HepG2 (cell line): ENCODE measurements around the gene IGFALS. TPM values are rescaled to one million over a fixed set of nuclear protein-coding genes. Genes with fewer than 3 reads are reported as not detected.

Experiments used
- ATAC-seq: fragments of 200-7000 bp; cut with Tn5 transposase; 3 replicates; pipeline ENCODE4 v1.9.1; 2020; ENCODE audit warnings: mild to moderate bottlenecking, moderate library complexity
- BruUV-seq: library from RNA; stranded (reverse); fragments of 400-500 nt; replicated peaks from 2 replicates; lab custom pipeline; 2021; lab: Mats Ljungman, UMichigan
- CTCF ChIA-PET: fragments of 300-600 bp; formaldehyde crosslinking; extraction: SDS; loops from one replicate; lab custom pipeline; 2021; ENCODE audit warnings: low total read pairs, inconsistent platforms, low intra/inter-chr PET ratio; lab: Yijun Ruan, JAX
- POLR2A ChIA-PET: fragments of 350-600 bp; sonication (Branson Sonifier 250); formaldehyde crosslinking; loops from one replicate; lab custom pipeline; 2020; ENCODE audit warnings: antibody characterized with exemption, inconsistent platforms; lab: Yijun Ruan, JAX
- DNase-seq: peaks from one replicate; pipeline ENCODE4 v3.0.0-alpha.2; 2015; ENCODE audit warnings: low spot score
- FAIRE-seq: peaks from 3 replicates; lab custom pipeline; 2011; peaks lifted over from hg19 to GRCh38; lab: Jason Lieb, UNC
- H2AFZ ChIP-seq: one replicate; pipeline ENCODE4 v1.6.1; 2011; ENCODE audit warnings: low read length, inconsistent platforms
- H3K27ac ChIP-seq: fragments of 300-600 bp; 3 replicates; pipeline ENCODE4 v1.8.0; 2011; ENCODE audit warnings: mixed run types, mild to moderate bottlenecking, mixed read lengths, low read length, inconsistent platforms; ENCODE audit not compliant: insufficient read depth; ENCODE audit errors: extremely low read length
- H3K27me3 ChIP-seq, 2 experiments: fragments of 200-600 bp in 1 of 2; 2 replicates in 1 of 2; 3 replicates in 1 of 2; pipeline versions ENCODE4 v1.6.0 to v1.8.0; 2011; ENCODE audit warnings: low read length in 2 of 2, mild to moderate bottlenecking in 2 of 2, moderate library complexity in 2 of 2, inconsistent platforms in 1 of 2; ENCODE audit not compliant: insufficient read depth in 2 of 2, control insufficient read depth in 1 of 2
- H3K36me3 ChIP-seq, 2 experiments: fragments of 200-600 bp in 1 of 2; replicated peaks in 1 of 2; 2 replicates in 1 of 2; 3 replicates in 1 of 2; pipeline versions ENCODE4 v1.5.1 to v1.8.0; 2011; ENCODE audit warnings: low read length in 2 of 2, inconsistent platforms in 1 of 2; ENCODE audit not compliant: insufficient read depth in 2 of 2, control insufficient read depth in 1 of 2
- H3K4me1 ChIP-seq: 2 replicates; pipeline ENCODE4 v1.5.1; 2012; ENCODE audit warnings: low read length, inconsistent platforms; ENCODE audit not compliant: insufficient read depth
- H3K4me2 ChIP-seq: 2 replicates; pipeline ENCODE4 v1.6.0; 2011; ENCODE audit warnings: low read depth, low read length, inconsistent platforms
- H3K4me3 ChIP-seq, 3 experiments: fragments of 200-600 bp in 1 of 3; sonication (generic), shearing (Covaris generic) in 1 of 3; replicated peaks in 1 of 3; 2 replicates each; pipeline ENCODE4 v1.5.1; 2011 to 2016; ENCODE audit warnings: low read length in 3 of 3, inconsistent platforms in 2 of 3, low read depth in 2 of 3, mild to moderate bottlenecking in 2 of 3, control low read depth in 1 of 3, mixed read lengths in 1 of 3; ENCODE audit not compliant: insufficient read depth in 1 of 3
- H3K79me2 ChIP-seq: one replicate; pipeline ENCODE4 v1.6.1; 2011; ENCODE audit warnings: low read length, inconsistent platforms; ENCODE audit not compliant: insufficient read depth
- H3K9ac ChIP-seq: 2 replicates; pipeline ENCODE4 v1.6.0; 2011; ENCODE audit warnings: mild to moderate bottlenecking, low read depth, low read length, inconsistent platforms; ENCODE audit not compliant: insufficient read depth
- H3K9me3 ChIP-seq: 2 replicates; pipeline ENCODE4 v1.5.1; 2012; ENCODE audit warnings: mild to moderate bottlenecking, low read length
- H4K20me1 ChIP-seq: 2 replicates; pipeline ENCODE4 v1.6.0; 2011; ENCODE audit warnings: inconsistent platforms, mild to moderate bottlenecking, low read length, moderate library complexity; ENCODE audit not compliant: insufficient read depth
- AGO2 ChIP-seq: fragments of 200-400 bp; formaldehyde crosslinking; optimal IDR thresholded peaks from 2 replicates; pipeline ENCODE3; 2017; ENCODE audit warnings: mild to moderate bottlenecking, low read depth, low read length, moderate library complexity
- BORCS8-MEF2B ChIP-seq: sonication (generic); formaldehyde crosslinking; IDR thresholded peaks from 2 replicates; pipeline ENCODE4 v1.8.0; 2022; ENCODE audit warnings: mild to moderate bottlenecking, missing genetic modification reagents
- E2F5 ChIP-seq: sonication (generic); formaldehyde crosslinking; conservative IDR thresholded peaks from 2 replicates; pipeline ENCODE4 v1.4.0; 2020; ENCODE audit warnings: missing genetic modification reagents
- FOXC1 ChIP-seq: sonication (generic); formaldehyde crosslinking; IDR thresholded peaks from 2 replicates; pipeline ENCODE4 v1.8.0; 2022; ENCODE audit warnings: mild to moderate bottlenecking, missing genetic modification reagents, borderline replicate concordance
- GABPB1 ChIP-seq: IDR thresholded peaks from 2 replicates; pipeline ENCODE4 v1.6.1; 2016; ENCODE audit warnings: mild to moderate bottlenecking, missing genetic modification reagents, moderate library complexity, missing compliant biosample characterization
- MIXL1 ChIP-seq: IDR thresholded peaks from 2 replicates; pipeline ENCODE4 v1.6.1; 2016
- NKX3-1 ChIP-seq: sonication (generic); formaldehyde crosslinking; IDR thresholded peaks from 2 replicates; pipeline ENCODE4 v1.5.0; 2020; ENCODE audit warnings: missing genetic modification reagents
- PHF20 ChIP-seq: sonication (generic); formaldehyde crosslinking; IDR thresholded peaks from 2 replicates; pipeline ENCODE4 v1.5.0; 2020; ENCODE audit warnings: mild to moderate bottlenecking, missing genetic modification reagents
- SCMH1 ChIP-seq: sonication (generic); formaldehyde crosslinking; IDR thresholded peaks from 2 replicates; pipeline ENCODE4 v1.9.0; 2021; ENCODE audit warnings: missing genetic modification reagents, mild to moderate bottlenecking, borderline replicate concordance
- SMYD3 ChIP-seq: sonication (generic); formaldehyde crosslinking; IDR thresholded peaks from 2 replicates; pipeline ENCODE4 v1.8.1; 2023; ENCODE audit warnings: mild to moderate bottlenecking, missing genetic modification reagents
- SP140L ChIP-seq: sonication (generic); formaldehyde crosslinking; IDR thresholded peaks from 2 replicates; pipeline ENCODE4 v1.4.0; 2020; ENCODE audit warnings: missing genetic modification reagents, borderline replicate concordance
- ZNF260 ChIP-seq: sonication (generic); formaldehyde crosslinking; IDR thresholded peaks from 2 replicates; pipeline ENCODE4 v1.4.0; 2020; ENCODE audit warnings: missing genetic modification reagents, low read depth, mild to moderate bottlenecking, borderline replicate concordance
- ZNF263 ChIP-seq: sonication (generic); formaldehyde crosslinking; IDR thresholded peaks from 2 replicates; pipeline ENCODE4 v1.4.0; 2020; ENCODE audit warnings: missing genetic modification reagents
- ZNF275 ChIP-seq: sonication (generic); formaldehyde crosslinking; IDR thresholded peaks from 2 replicates; pipeline ENCODE4 v1.8.0; 2022; ENCODE audit warnings: missing genetic modification reagents, mild to moderate bottlenecking, inconsistent platforms, borderline replicate concordance
- ZNF782 ChIP-seq: sonication (generic); formaldehyde crosslinking; IDR thresholded peaks from 2 replicates; pipeline ENCODE4 v1.4.0; 2020; ENCODE audit warnings: missing genetic modification reagents, mild to moderate bottlenecking, borderline replicate concordance
- ZNF879 ChIP-seq: sonication (generic); formaldehyde crosslinking; IDR thresholded peaks from 2 replicates; pipeline ENCODE4 v1.8.1; 2023; ENCODE audit warnings: missing genetic modification reagents
- WGBS: methylation state at CpG from one replicate; pipeline ENCODE4 v1.1.6; 2017; ENCODE audit warnings: low lambda C conversion rate; 5-methylcytosine and 5-hydroxymethylcytosine counted together
- in situ Hi-C: cut with HindIII; loops from 2 replicates; pipeline ENCODE4 v1.10.0; 2017; ENCODE audit warnings: low pct_unique_long_range_greater_than_20kb; ENCODE audit not compliant: extremely low pct_ligation_motif_present
- intact Hi-C: fragments of 100-400 bp; cut with micrococcal nuclease; formaldehyde crosslinking; loops from one replicate; pipeline ENCODE4 v1.10.0; 2022; ENCODE audit not compliant: unreplicated experiment
- polyA plus RNA-seq, 8 experiments: library from polyadenylated mRNA; depleted of rRNA in 3 of 8; stranded (reverse) in 7 of 8; unstranded in 1 of 8; fragments of >200 nt; fragmentation: Illumina TruSeq in 4 of 8; extraction: Trizol in 4 of 8; gene quantifications; 2 replicates each; pipeline versions ENCODE4 v1.2.1 to v1.2.3, GENCODE V29; 2011 to 2016; ENCODE audit warnings: low read depth in 4 of 8, missing spikeins in 1 of 8, mixed read lengths in 1 of 8; ENCODE audit not compliant: insufficient read depth in 1 of 8
- total RNA-seq, 5 experiments: library from RNA; depleted of rRNA; stranded (reverse); fragments of >200 nt; fragmentation: Illumina TruSeq; extraction: Trizol; gene quantifications; 2 replicates each; pipeline ENCODE4 v1.2.3, GENCODE V29; 2016; ENCODE audit warnings: low read depth in 1 of 5

Gene IGFALS
- total and polyA plus RNA-seq, 2 of the 13 experiments (the other 11 are each of a cell fraction or from before 2014, with no cell fraction given): 0.34 to 2.4 TPM

GRCh38 chr16:1746693-1747195 is 46.8 kb downstream of the IGFALS start:
- FAIRE-seq: no peak
- no peaks in the 10 kb centered on the region for H3K79me2 ChIP-seq
- no peaks in the 10 kb centered on the region for H4K20me1 ChIP-seq
- TF ChIP-seq E2F5 (CRISPR knock-in tag) (no peak), AGO2 (peak; percentile 39)
- H3K4me1 ChIP-seq: no peaks in the 10 kb centered on the region
- H3K36me3 ChIP-seq: peaks cover 15 to 58% of the 10 kb centered on the region in 2 experiments; a peak in 4 of 5 replicates
- no peak overlapping the region for H2AFZ ChIP-seq
- WGBS: 99% methylated on average over 13 of the region's 31 CpGs
- intact Hi-C loops: no loop called here
- no peak overlapping the region for H3K4me3 ChIP-seq
- H3K27ac ChIP-seq: no peak overlapping the region
- in situ Hi-C loops: no loop called here
- no peak overlapping the region for H3K9ac ChIP-seq
- CTCF ChIA-PET: no interaction called here
- ATAC-seq: no peak; the same call in 2 of the 3 replicates
- H3K9me3 ChIP-seq: no peaks in the 10 kb centered on the region
- H3K27me3 ChIP-seq: no peaks in the 10 kb centered on the region
- no peak overlapping the region for H3K4me2 ChIP-seq
- BruUV-seq: no TSS peak
- POLR2A ChIA-PET: no interaction called here
- no peak for DNase-seq

- FAIRE-seq (no peak), ATAC-seq (no peak)
- no peak overlapping the region for H3K27ac ChIP-seq
- TF ChIP-seq ZNF260 (CRISPR knock-in tag): no peak
- no peak for TF ChIP-seq GABPB1 (CRISPR knock-in tag)
- no peak for TF ChIP-seq ZNF879 (CRISPR knock-in tag)
- no peak for TF ChIP-seq PHF20
- TF ChIP-seq SP140L (CRISPR knock-in tag): no peak
- TF ChIP-seq SMYD3 (CRISPR knock-in tag): no peak
- no peak for TF ChIP-seq MIXL1 (CRISPR knock-in tag)
- TF ChIP-seq NKX3-1 (CRISPR knock-in tag): no peak
- TF ChIP-seq ZNF275 (CRISPR knock-in tag): no peak
- no peak for TF ChIP-seq ZNF782 (CRISPR knock-in tag)
- no peak for TF ChIP-seq FOXC1
- no peak for TF ChIP-seq SCMH1 (CRISPR knock-in tag)
- no peak for TF ChIP-seq BORCS8-MEF2B (CRISPR knock-in tag)
- TF ChIP-seq ZNF263 (CRISPR knock-in tag): no peak
These were observed 47.4 kb downstream of the IGFALS start for GRCh38 chr16:1745900-1746692.

More at GRCh38 chr16:1745900-1746692, 47.4 kb downstream of the IGFALS start:
- no TSS peak for BruUV-seq
- H4K20me1 ChIP-seq: no peaks in the 10 kb centered on the region
- H3K79me2 ChIP-seq: no peaks in the 10 kb centered on the region
- H3K9ac ChIP-seq: no peak overlapping the region
- CTCF ChIA-PET: no interaction called here
- in situ Hi-C loops: no loop called here
- no peak for DNase-seq
- no peaks in the 10 kb centered on the region for H3K4me1 ChIP-seq
- WGBS: 97% methylated on average over 22 of the region's 29 CpGs
- POLR2A ChIA-PET: no interaction called here
- H3K4me3 ChIP-seq: no peak overlapping the region
- H2AFZ ChIP-seq: no peak overlapping the region
- H3K9me3 ChIP-seq: no peaks in the 10 kb centered on the region
- no peaks in the 10 kb centered on the region for H3K27me3 ChIP-seq
- intact Hi-C loops: no loop called here
- no peak overlapping the region for H3K4me2 ChIP-seq
- H3K36me3 ChIP-seq: peaks cover 15 to 52% of the 10 kb centered on the region in 2 experiments; a peak in 4 of 5 replicates
